Thyroid gland (tissue), 4 donors: ENCODE results near the gene SCRG1. TPM values are rescaled to one million over a fixed set of nuclear protein-coding genes. Genes with fewer than 3 reads are reported as not detected.

ENCODE experiments used
- DNase-seq, 2 donors: peaks; one replicate each; pipeline ENCODE4 v3.0.0-alpha.2; 2019
- H3K27ac ChIP-seq, 3 donors: fragments of 200-600 bp; sonication (generic); 1 replicate in 2 of 3; 2 replicates in 1 of 3; pipeline ENCODE4 v1.5.1; 2016 to 2019; ENCODE audit warnings: mild to moderate bottlenecking in 1 of 3, moderate library complexity in 1 of 3
- H3K27me3 ChIP-seq: fragments of 200-600 bp; sonication (generic); one replicate; pipeline ENCODE4 v1.5.1; 2019
- H3K36me3 ChIP-seq, 2 donors: fragments of 200-600 bp; sonication (generic); one replicate each; pipeline ENCODE4 v1.5.1; 2016 to 2019
- H3K4me1 ChIP-seq, 2 donors: fragments of 200-600 bp; sonication (generic); one replicate each; pipeline ENCODE4 v1.5.1; 2017 to 2019
- H3K4me3 ChIP-seq, 3 donors: fragments of 200-600 bp; sonication (generic); replicated peaks in 1 of 3; 1 replicate in 2 of 3; 2 replicates in 1 of 3; pipeline ENCODE4 v1.5.1; 2016; ENCODE audit warnings: mild to moderate bottlenecking in 1 of 3
- H3K9me3 ChIP-seq: fragments of 200-600 bp; sonication (generic); one replicate; pipeline ENCODE4 v1.5.1; 2017
- POLR2A ChIP-seq, 2 donors: fragments of 450-650 bp; IDR thresholded peaks; one replicate each; pipeline ENCODE4 v1.6.1; 2017; ENCODE audit warnings: antibody characterized with exemption in 2 of 2, mild to moderate bottlenecking in 2 of 2, moderate library complexity in 1 of 2
- WGBS, 2 donors: methylation state at CpG; one replicate each; pipeline ENCODE4 v1.1.5; 2017; 5-methylcytosine and 5-hydroxymethylcytosine counted together
- intact Hi-C: fragments of 100-400 bp; cut with DNase I; formaldehyde crosslinking; loops from one replicate; pipeline ENCODE4 v1.15.1; 2023
- total RNA-seq, 4 donors: library from RNA; depleted of rRNA; stranded (reverse); fragments of >200 nt; gene quantifications; one replicate each; pipeline ENCODE4 v1.2.3, GENCODE V29; 2016
- TF ChIP-seq, protein P1 (sequence below), 6 experiments: fragments of 200-600 bp in 3 of 6; fragments of 450-650 bp in 3 of 6; sonication (generic) in 3 of 6; IDR thresholded peaks; one replicate each; pipeline ENCODE4 v1.5.1; 2016 to 2019; ENCODE audit warnings: antibody characterized with exemption in 6 of 6, mild to moderate bottlenecking in 2 of 6, inconsistent platforms in 1 of 6, moderate library complexity in 1 of 6

SCRG1 gene
- total RNA-seq, 4 donors from 2014 or later: 0.11 to 0.27 TPM; not detected in 2

DNA sequence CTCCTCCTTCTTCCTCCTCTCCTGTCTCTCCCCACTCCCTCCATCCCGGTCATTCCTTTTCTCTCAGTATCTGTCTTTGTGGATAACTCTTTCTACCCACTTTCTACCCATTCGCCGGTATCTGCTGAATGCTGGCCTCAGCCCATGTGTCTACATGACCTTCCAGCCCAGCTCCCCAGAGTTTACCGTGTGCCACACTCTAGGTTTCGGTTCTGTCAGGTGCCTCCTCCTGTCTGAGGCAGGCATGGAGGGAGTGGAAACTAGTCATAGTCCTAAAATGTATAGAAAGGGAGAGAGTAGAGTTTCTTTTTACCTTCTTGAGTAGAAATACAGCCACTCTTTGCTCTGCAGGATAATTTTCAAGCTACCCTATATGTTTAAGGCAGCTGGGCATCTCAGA, 33.5 kb upstream of the SCRG1 start:
- Histone ChIP-seq H3K9me3 (no peaks in the 10 kb centered on the region), H3K4me3 (no peak overlapping the region), H3K4me1 (no peaks in the 10 kb centered on the region), H3K27ac (no peak overlapping the region), H3K36me3 (no peaks in the 10 kb centered on the region), H3K27me3 (no peaks in the 10 kb centered on the region)
- DNase-seq: no peak
- 95 to 96% methylated on average over 5 of the region's 5 CpGs for WGBS, 2 donors
- TF ChIP-seq POLR2A (IDR thresholded peaks at IDR 0.05): no peak
- TF ChIP-seq, protein P1, sequence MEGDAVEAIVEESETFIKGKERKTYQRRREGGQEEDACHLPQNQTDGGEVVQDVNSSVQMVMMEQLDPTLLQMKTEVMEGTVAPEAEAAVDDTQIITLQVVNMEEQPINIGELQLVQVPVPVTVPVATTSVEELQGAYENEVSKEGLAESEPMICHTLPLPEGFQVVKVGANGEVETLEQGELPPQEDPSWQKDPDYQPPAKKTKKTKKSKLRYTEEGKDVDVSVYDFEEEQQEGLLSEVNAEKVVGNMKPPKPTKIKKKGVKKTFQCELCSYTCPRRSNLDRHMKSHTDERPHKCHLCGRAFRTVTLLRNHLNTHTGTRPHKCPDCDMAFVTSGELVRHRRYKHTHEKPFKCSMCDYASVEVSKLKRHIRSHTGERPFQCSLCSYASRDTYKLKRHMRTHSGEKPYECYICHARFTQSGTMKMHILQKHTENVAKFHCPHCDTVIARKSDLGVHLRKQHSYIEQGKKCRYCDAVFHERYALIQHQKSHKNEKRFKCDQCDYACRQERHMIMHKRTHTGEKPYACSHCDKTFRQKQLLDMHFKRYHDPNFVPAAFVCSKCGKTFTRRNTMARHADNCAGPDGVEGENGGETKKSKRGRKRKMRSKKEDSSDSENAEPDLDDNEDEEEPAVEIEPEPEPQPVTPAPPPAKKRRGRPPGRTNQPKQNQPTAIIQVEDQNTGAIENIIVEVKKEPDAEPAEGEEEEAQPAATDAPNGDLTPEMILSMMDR (IDR thresholded peaks at IDR 0.05): no peak
- intact Hi-C loops: no loop called here

DNA sequence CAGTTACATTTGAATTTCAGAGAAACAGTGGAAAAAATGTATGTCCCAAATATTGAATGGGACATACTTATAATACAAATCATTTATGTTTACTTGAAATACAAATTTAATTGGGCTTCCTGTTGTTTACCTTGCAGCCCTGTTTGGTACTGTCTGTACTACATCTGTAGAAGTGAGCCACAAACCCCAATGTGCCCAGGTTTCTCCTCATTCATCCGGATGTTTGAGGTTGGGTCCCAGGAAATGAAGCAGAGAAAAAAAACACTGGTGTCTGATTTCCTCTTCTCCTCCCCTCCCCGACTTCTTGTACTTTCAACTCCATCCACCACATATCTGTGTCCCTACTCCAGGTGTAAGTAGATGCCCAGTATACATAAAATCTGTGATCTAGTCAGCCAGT, 27.1 kb upstream of the SCRG1 start:
- no peaks in the 10 kb centered on the region for H3K27me3 ChIP-seq
- no peak overlapping the region for H3K4me3 ChIP-seq
- H3K36me3 ChIP-seq: no peaks in the 10 kb centered on the region
- intact Hi-C loops: no loop called here
- H3K9me3 ChIP-seq: no peaks in the 10 kb centered on the region
- no peak for DNase-seq
- TF ChIP-seq POLR2A (IDR thresholded peaks at IDR 0.05): no peak
- TF ChIP-seq, protein P1 (IDR thresholded peaks at IDR 0.05): no peak
- H3K27ac ChIP-seq: no peak overlapping the region
- 84% methylated on average over 2 of the region's 2 CpGs for WGBS, 2 donors
- peaks cover 0 to 5% of the 10 kb centered on the region in 2 donors for H3K4me1 ChIP-seq

DNA sequence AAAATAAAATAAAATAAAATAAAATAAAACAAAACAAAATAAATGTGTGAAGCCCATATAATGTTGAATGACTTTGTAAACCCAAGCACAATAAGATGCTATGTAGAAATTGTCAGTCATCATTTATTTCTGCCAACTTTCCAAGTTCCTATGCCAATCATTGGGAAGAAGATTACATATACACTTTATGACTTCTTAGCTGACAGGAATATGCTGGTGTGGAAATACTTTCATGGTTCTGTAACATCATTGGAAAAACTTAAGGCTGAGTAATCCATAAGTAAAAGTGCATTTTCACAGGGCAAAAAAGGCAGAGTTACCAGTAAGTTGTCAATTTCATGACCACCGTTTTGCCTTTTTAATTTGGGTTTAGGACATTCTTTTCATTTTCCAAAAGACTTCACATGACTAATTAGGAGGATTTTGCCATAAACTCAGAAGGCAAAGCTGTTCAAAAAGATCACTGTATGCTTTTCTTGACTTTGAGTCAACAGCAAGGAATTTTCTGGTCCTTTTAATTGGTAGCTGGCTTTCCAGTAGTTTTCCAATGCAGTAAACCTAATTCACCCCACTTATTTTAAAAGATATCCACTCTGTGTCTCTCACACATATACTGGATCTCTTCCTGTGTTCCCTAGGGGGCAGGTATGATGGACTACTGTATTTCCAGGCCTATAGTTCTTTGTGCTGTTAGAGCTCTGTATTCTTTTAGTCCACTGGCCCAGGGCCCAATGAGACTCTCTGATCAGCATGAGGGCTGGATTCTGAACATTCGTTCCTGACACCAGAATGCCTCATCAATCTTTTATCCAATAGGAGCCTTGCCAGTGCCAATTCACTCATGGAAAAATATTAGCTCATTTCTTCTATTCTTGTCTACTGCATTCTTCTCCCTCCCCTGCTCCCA, 26.2 kb upstream of the SCRG1 start:
- H3K27me3 ChIP-seq: no peaks in the 10 kb centered on the region
- H3K4me3 ChIP-seq: no peak overlapping the region
- H3K27ac ChIP-seq: no peak overlapping the region
- H3K9me3 ChIP-seq: no peaks in the 10 kb centered on the region
- peaks cover 0 to 5% of the 10 kb centered on the region in 2 donors for H3K4me1 ChIP-seq
- no peaks in the 10 kb centered on the region for H3K36me3 ChIP-seq
- DNase-seq: no peak
- TF ChIP-seq, protein P1 (IDR thresholded peaks at IDR 0.05): no peak
- no peak for TF ChIP-seq POLR2A (IDR thresholded peaks at IDR 0.05)
- intact Hi-C loops: no loop called here
- 85 to 92% methylated on average over 2 of the region's 2 CpGs for WGBS, 2 donors

DNA sequence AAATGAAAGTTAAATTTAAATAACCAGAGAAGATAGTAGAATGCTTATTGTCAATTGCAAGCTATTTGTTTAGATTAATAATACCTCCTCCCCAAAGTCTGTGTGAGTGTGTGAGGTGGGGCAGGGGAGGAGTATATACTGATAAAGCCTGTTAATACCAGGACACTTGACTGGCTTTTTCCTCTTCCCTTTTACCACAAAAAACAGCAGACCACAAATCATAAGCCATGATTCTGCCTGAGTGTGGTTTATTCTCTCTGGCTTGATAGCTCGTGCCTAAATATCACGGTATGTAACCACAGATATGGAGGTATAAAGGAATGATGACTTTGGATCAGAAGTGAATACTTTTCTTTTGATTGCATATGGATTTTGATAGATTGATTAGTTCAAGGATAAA, 21.9 kb upstream of the SCRG1 start:
- H3K4me3 ChIP-seq: no peak overlapping the region
- no peaks in the 10 kb centered on the region for H3K36me3 ChIP-seq
- no peaks in the 10 kb centered on the region for H3K27me3 ChIP-seq
- no peak overlapping the region for H3K27ac ChIP-seq
- intact Hi-C loops: no loop called here
- no peaks in the 10 kb centered on the region for H3K9me3 ChIP-seq
- H3K4me1 ChIP-seq: peaks cover 0 to 5% of the 10 kb centered on the region in 2 donors
- 98 to 99% methylated on average over 2 of the region's 2 CpGs for WGBS, 2 donors
- no peak for DNase-seq
- TF ChIP-seq, protein P1 (IDR thresholded peaks at IDR 0.05): no peak

DNA sequence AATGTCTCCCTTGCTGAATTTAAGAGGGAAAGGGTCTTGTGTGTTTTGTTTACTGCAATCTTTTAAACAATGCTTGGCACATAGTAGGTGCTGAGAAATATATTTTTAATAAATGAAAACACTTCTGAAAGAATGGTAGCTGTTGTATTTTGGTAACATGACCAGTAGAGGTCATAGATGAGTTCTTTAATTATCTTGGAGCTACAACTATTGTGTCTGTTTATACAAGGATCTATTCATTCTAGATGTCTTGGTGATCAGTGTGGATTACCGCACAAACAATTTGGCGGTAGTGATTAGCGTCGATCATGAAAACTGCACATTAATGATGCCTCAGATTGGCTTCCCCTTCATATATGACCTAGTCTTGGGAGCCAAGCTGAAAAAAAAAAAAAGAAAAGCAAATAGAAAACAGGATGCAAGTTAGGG, 21.4 kb upstream of the SCRG1 start:
- WGBS, 2 donors: 33 to 54% methylated on average over 4 of the region's 4 CpGs
- intact Hi-C loops: no loop called here
- Histone ChIP-seq H3K4me1 (peaks cover 0 to 4% of the 10 kb centered on the region in 2 donors), H3K9me3 (no peaks in the 10 kb centered on the region), H3K4me3 (no peak overlapping the region), H3K27me3 (no peaks in the 10 kb centered on the region), H3K36me3 (no peaks in the 10 kb centered on the region), H3K27ac (no peak overlapping the region)
- TF ChIP-seq POLR2A (IDR thresholded peaks at IDR 0.05): no peak
- TF ChIP-seq, protein P1 (IDR thresholded peaks at IDR 0.05): peak in 5 of 6 experiments; percentile 31 to 61 (median 51)
- DNase-seq: no peak
